ENCODE data around the gene ATRN.

Gene ATRN

GRCh38 chr20:3628502-3629314 is 157.9 kb downstream of the ATRN start:
- DNase-seq (ENCODE audit: low spot score), result no peak

DNA sequence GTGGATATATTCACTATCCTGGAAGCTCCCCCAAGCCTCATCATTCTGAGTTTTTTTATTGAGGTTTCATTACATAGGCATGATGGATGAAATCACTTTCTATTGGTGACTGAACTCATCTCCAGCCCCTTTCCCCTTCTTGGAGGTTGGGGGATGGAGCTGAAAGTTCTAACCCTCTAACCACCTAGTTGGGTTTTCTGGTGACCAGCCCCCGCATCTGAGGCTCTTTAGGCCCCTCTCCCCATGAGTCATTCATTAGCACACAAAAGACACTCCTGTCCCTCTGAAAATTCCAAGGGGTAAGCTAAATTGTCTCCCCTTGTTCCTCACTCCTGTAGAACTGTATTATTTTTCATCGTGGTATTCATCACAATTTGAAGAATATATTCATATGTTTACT is 159.1 kb downstream of the ATRN start:
- DNase-seq (ENCODE audit: low spot score), result no peak

GRCh38 chr20:3630429-3630828 is 159.6 kb downstream of the ATRN start:
- no peak for DNase-seq (ENCODE audit: low spot score)

- DNase-seq (ENCODE audit: low spot score), result no peak
Observed at GRCh38 chr20:3631534-3631933, 160.7 kb downstream of the ATRN start.

- DNase-seq (ENCODE audit: low spot score), result no peak
Observed at GRCh38 chr20:3632311-3633004, 161.6 kb downstream of the ATRN start.

DNA sequence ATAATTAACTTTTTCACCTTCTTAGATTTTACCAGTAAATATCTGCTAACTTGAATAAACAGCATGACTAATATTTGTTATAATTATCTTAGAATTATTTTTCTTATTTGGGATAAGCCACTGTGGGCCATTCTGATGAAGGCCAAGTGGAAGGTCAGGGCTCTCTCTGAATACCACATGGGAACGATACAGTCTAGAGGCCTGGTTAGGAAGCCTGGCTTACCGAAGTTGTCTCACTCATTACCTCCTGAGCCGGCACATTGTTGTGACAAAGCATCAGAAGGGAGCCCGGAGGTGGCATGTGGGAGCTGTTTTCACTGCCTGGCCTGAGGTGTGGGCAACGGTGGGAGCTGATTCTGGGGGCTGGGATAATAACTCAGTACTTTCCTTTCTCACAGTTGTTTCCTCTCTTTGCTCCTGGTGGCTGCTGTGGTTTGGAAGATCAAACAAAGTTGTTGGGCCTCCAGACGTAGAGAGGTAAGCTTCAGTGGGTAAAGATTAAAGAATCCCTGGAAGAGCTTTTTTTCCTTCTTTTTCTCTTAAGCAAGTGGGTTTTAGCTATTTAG is 163.2 kb downstream of the ATRN start:
- DNase-seq (ENCODE audit: low spot score), result no peak

GRCh38 chr20:3635346-3635745 is 164.5 kb downstream of the ATRN start:
- no peak for DNase-seq (ENCODE audit: low spot score)

DNA sequence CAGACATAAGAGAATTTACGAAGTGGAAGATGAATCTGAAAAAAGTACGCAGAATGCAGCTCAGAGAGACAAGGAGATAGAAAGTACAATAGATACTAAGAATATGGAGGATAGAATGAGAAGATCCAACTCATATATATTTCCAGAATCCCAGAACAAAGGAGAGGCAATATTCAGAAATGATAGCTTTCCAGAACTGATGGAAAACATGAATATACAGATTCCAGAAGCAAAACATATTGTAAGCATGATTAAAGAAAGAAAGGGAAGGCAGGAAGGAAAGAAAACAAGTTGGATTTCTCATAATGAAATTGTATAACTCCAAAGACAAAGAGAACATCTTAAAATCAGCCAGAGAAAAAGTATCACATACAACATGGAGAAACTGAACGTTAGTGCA is 169.4 kb downstream of the ATRN start:
- DNase-seq (ENCODE audit: low spot score), result no peak

GRCh38 chr20:3645309-3646066 is 174.7 kb downstream of the ATRN start:
- no peak for DNase-seq (ENCODE audit: low spot score)

GRCh38 chr20:3646067-3646440 is 175.2 kb downstream of the ATRN start:
- no peak for DNase-seq (ENCODE audit: low spot score)

DNA sequence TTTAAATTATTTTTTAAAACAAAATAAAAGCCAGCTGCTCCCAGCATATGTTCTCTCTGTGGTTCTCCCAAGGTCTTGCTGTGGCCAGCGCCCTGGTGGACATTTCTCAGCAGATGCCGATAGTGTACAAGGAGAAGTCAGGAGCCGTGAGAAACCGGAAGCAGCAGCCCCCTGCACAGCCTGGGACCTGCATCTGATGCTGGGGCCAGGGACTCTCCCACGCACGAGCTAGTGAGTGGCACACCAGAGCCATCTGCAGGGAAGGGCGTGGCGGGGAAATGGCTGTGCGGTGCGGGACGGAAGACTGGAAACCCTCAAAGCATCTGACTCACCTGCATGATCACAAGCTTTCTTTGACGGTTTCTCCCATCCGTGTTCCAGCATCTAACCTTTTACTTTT is 175.8 kb downstream of the ATRN start:
- no peak for DNase-seq (ENCODE audit: low spot score)

GRCh38 chr20:3647473-3647872 is 176.7 kb downstream of the ATRN start:
- DNase-seq (ENCODE audit: low spot score), result no peak

GRCh38 chr20:3648951-3649350 is 178.1 kb downstream of the ATRN start:
- no peak for DNase-seq (ENCODE audit: low spot score)

- no peak for DNase-seq (ENCODE audit: low spot score)
Observed at GRCh38 chr20:3651204-3651962, 180.6 kb downstream of the ATRN start.

- no peak for DNase-seq (ENCODE audit: low spot score)
Observed at GRCh38 chr20:3652221-3652620, 181.4 kb downstream of the ATRN start.

- DNase-seq (ENCODE audit: low spot score), result no peak
Observed at GRCh38 chr20:3652676-3653596, 182.1 kb downstream of the ATRN start.

GRCh38 chr20:3653921-3654320 is 183.1 kb downstream of the ATRN start:
- no peak for DNase-seq (ENCODE audit: low spot score)

GRCh38 chr20:3654326-3655130 is 183.7 kb downstream of the ATRN start:
- DNase-seq (ENCODE audit: low spot score), result no peak

- no peak for DNase-seq (ENCODE audit: low spot score)
Observed at GRCh38 chr20:3655131-3655405, 184.2 kb downstream of the ATRN start.

Measured in kidney capillary endothelial cell (primary cell).